SK-N-MC (cell line): ENCODE measurements around the gene PRKN.

ENCODE experiments used
- EZH2 ChIP-seq: fragments of 200-600 bp; sonication (generic); IDR thresholded peaks from one replicate; pipeline ENCODE4 v1.6.1; 2017; ENCODE audit warnings: antibody characterized with exemption
- FOXP2 ChIP-seq: optimal IDR thresholded peaks from 2 replicates; pipeline ENCODE3; 2011; ENCODE audit warnings: mild to moderate bottlenecking, moderate library complexity; ENCODE audit not compliant: insufficient read depth; ENCODE audit errors: extremely low read length, control extremely low read depth

GRCh38 chr6:161422710-161423680 lies 1304.6 kb downstream of the PRKN start:
- no peak for TF ChIP-seq EZH2
- no peak for TF ChIP-seq FOXP2
